HG02981 (cell line): ENCODE measurements around the gene PEX5.

Experiments
- ATAC-seq: cut with Tn5 transposase; IDR thresholded peaks from one replicate; pipeline ENCODE4 v1.9.1; 2021; ENCODE audit warnings: mild to moderate bottlenecking, moderate library complexity; ENCODE audit not compliant: unreplicated experiment

Gene PEX5

DNA sequence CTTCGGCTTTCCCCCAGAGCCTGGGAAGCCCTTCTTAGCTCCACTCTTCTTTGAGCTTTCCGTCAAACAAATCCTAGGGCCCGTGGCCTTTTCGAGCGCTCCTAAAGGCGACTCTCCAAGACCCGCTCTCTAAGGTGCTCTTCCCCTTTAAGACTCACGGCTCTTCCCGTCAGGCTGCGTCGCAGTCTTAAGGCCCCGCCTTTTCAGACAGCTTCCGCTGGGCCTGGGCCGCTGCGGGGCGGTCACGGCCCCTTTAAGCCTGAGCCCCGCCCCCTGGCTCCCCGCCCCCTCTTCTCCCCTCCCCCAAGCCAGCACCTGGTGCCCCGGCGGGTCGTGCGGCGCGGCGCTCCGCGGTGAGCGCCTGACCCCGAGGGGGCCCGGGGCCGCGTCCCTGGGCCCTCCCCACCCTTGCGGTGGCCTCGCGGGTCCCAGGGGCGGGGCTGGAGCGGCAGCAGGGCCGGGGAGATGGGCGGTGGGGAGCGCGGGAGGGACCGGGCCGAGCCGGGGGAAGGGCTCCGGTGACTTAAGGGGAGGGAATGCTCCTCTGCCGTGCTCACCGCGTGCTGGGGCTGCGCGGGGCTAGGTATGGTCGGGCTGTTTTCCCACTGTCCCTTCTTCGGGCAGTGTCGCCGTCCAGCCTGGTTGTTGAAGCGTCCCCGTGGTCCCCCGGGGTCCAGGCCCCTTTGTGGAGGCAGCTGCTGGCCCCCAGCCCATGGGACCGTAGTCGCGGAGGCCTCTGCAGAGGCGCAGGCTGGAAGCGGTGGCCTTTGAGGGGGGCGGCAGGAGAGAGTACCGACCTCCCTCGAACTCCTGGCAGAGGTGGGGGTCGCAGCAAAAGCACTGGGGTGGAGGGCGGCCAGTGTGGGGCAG is at the start of gene PEX5:
Gene PEX5 (plus strand): TSS at position 289 of the 870 bp plus-strand sequence. CDS start 692 bp downstream, outside the sequence.
- ATAC-seq, result peak; percentile 94

DNA sequence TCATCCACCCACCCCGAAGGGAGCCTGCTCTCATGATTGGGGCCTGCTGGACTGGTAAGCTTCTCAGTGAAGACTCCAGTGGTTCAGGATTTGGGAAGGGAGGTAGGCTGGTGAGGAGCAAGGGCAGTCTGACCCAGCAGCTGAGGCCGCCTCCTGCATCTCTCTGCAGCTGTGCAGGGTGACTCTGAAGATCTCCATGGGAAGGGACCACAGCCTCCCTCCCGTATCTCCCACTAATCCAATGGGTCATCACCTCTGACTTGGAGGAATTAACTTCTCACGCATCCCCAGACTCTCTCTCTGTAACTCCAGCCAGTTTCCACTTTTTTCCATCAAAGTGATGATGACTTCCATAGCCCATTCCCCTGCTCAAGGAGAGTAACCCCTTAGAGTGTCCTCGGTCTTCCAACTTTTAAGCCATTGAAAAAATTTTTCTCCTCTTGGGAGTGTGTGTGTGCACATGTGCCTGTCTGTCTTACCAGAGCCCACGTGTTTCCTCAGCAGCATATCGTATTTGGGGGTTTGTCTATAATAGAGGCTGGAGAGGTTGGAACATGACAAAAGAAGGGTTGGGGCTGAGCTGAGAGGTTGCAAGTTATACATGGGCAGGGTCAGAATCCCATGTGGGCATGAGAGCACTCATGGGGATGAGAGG is 48.0 kb upstream of the PEX5 start:
- no peak for ATAC-seq

DNA sequence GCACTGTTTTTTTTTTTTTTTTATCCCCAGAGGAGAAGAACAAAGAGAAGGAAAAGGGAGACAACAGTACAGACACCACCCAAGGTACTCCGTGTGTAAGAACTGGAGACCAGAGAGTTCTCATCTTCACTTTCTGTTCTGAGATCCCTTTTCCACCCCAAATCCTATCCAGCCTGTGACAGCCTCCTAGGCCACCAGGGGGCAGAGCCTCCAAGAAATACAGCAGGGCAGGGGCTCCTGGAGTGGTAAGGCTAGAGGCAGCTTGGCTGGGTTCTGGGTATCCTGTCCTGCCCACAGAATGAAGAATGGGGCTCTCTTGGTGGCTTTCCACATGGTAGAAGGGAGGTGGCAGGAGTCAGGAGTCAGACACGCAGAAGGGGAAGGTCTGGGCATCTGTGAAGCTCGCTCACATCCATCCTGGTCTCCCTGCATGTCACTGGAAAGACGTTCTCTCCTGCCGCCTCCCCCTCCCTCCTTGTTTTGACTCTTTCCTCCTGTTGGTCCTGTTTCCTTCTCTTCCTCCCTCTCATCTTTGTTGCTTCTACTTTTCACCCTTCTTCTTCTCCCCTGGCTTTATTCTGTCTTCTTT is 47.3 kb upstream of the PEX5 start:
- ATAC-seq, result no peak

DNA sequence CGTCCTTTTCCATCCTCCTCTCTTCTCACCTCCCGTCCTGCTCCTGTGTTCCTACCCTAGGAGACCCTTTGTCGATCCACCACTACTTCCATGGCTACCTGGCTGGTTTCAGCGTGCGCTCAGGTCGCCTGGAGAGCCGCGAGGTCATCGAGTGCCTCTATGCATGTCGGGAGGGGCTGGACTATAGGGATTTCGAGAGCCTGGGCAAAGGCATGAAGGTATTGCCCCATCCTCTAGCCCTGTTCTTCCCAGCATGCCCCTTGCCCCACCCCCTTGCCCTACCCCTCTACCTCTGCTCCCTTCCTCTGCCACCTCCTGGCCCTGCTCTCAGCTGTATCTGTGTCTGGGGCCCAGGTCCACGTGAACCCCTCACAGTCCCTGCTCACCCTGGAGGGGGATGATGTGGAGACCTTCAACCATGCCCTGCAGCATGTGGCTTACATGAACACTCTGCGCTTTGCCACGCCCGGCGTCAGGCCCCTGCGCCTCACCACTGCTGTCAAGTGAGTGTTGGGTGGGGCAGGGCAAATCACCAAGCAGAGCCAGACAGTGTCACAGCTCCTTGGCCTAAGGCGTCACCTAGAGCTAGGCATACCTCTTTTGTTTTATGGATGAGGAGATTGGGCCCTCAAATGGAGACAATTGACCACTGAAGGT is 46.5 kb upstream of the PEX5 start:
- no peak for ATAC-seq

DNA sequence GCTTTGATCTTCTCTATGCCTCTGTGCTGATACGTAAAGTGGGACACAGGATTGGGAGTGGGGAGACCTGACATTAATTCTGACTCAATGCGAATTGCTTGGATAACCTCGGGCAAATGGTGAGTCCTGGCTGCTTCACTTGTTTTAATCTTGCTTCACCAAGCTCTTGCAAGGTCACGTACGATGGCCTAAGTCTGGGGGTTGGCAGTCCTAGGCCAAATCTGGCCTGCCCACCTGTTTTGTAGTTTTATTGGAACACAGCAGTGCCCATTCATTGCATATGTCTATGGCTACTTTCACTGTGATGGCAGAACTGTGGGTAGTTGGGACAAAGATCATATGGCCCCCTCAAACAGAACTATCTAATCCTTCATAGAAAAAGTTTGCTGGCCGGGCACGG is 45.9 kb upstream of the PEX5 start:
- no peak for ATAC-seq

DNA sequence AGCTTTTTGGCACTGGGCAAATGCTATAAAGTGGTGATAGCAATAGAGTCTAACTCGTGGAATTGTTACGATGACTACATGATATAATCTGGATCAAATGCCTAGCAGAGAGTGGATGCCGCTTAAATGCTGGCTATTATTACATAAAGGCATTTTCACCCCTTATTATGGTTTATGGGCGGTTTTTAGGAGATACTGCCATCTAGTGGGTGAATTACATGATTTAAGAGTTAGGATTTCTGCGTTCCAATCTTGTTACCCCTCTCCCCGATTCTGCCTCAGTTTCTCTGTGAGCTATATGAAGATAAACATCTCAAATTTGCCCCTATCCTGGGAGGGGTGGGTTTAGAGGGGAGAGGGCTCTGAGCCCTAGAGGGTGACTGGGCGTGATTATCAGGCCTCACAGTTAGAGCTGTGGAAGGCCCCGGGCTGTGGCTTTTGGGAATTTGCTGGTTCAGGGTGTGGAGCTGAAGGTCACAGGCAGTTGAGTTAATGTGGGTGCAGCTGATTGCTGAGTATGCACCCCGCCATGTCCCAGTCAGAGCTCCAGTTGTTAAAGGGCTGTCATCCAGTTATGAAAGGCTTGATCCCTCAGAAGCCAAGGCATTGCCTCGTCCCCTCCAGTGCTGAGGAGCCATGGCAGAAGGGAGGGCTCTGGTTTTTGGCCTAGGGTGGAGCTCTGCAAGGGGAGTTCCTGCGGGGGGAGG is 44.9 kb upstream of the PEX5 start:
- no peak for ATAC-seq

DNA sequence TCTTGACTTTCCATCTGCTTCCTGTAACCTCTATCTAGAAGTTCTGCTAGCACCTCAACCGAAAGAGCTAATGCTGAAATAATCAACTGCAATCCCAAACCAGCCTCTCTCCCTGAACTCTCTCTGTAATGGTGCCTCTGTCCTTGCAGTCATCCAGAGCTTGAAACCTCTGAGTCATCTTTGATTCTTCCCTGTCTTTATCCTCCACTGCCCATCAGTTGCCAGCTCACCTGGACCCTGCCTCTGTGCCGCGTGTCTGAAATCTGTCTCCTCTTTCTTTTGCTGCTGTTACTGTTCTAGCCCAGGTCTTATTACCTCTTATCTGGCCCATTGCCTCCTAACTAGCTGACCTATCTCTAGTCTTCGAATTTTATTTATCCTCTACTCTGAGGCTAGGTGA is 43.8 kb upstream of the PEX5 start:
- ATAC-seq, result no peak

DNA sequence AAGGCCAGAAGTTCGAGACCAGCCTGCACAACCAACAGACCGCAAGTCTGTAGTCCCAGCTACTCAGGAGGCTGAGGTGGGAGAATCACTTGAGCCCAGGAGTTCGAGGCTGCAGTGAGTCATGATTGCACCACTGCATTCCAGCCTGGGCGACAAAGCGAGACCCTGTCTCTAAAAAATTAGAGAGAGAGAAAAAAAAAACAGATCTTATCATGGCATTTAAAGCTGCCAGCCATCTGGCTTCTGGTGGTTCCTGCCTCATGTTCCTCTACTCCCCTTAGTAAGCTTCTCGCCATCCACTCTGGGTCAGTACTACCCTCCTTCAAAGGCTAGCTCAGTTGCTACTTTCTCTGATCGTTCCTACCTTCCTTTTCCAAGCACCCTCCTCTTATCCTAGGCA is 43.3 kb upstream of the PEX5 start:
- ATAC-seq, result no peak

DNA sequence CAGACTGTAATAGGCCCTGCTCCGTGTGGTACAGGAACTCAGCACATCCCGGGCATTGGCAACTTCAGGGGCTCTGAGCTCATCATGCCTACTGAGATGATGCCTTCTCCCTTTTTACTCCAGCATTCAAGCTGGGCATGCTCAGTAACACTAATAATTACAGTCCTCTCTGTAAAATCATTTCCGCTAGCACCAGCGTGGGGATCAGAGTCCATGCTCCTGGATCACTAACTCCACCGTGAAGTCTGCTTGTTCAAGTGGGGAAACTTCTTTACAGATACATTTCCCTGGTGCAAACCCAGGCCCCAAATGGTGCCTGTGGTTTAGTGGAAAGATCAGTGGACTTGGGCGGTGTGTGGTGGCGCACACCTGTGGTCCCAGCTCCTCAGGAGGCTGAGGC is 42.6 kb upstream of the PEX5 start:
- no peak for ATAC-seq

DNA sequence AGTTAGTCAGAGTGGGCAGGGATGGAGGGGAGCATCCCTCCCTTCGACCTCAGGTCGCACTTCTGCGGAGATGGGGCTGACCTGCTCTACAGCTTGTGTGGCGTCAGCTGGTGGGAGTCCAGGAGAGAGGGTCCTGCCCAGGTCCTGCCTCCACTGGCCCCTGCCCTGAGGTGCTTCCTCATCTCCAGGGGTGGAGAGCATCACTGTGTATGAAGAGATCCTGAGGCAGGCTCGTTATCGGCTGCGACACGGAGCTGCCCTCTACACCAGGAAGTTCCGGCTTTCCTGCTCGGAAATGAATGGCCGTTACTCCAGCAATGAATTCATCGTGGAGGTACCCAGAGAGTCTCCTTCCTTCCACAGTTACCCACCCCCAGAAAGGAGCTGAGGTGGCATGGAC is 39.1 kb upstream of the PEX5 start:
- no peak for ATAC-seq

DNA sequence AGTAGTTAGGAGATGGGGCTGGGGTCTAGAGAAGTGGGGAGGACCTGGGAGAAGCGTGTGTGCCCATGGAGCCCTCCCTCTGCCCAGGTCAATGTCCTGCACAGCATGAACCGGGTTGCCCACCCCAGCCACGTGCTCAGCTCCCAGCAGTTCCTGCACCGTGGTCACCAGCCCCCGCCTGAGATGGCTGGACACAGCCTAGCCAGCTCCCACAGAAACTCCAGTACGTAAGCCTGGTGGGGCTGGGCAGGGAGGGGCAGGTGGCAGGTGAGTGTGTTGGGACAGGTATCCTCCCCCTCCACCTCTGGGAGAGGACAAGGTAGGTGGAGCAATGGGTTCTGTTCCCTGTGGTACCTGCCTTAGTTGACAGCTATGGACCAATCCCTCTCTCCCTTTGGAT is 38.6 kb upstream of the PEX5 start:
- no peak for ATAC-seq

DNA sequence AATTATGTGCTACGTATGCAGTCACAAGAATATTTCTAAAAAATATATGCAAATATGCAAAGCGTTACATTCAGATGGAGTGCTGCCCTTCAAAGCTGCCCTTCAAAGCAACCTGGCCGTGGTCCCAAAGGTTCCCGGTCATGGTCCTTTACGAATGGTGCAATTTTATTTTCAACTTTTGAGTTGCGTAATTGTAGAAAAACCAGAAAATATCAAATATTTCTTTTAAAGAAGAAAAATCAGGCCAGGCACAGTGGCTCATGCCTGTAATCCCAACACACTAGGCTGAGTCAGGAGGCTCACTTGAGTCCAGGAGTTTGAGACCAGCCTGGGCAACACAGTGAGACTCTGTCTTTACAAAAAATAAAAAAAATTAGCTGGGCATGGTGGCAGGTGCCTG is 38.0 kb upstream of the PEX5 start:
- ATAC-seq, result no peak

DNA sequence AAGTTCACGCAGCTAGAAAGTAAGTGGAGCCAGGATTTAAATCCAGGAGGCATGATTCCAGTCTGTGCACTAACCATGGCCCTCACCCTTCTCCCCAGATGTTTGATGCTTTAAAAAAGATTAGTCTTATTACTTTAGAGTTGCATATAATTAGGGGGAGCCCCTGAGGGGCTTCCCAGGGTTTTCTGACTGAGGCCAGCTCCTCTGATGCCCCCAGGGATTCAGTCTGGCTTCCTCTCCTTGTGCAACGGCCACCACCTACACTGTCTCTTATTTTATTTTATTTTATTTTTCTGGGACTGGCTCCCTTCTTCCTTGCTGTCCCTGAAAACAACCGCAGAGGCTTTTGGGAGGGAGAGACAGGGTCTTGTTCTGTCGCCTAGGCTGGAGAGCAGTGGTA is 36.7 kb upstream of the PEX5 start:
- ATAC-seq, result no peak

DNA sequence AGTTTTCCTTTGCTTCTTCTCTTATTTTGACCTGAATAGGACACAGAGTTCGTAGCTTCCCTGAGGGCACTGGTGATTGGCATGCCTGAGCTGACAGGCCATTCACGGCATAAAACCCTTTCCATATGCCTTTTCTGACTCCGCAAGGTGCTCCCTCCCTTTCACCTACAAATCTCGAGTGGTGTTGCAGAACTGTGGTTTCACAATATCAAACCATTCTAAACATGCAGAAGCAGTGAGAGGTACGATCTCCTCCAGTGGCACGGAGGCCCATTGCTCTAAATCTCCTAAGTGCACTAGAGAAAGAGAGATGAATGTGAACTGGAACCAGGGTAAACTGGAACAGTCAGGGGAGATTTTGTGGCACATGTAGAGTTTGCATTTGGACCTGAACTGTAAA is 35.4 kb upstream of the PEX5 start:
- ATAC-seq, result no peak

DNA sequence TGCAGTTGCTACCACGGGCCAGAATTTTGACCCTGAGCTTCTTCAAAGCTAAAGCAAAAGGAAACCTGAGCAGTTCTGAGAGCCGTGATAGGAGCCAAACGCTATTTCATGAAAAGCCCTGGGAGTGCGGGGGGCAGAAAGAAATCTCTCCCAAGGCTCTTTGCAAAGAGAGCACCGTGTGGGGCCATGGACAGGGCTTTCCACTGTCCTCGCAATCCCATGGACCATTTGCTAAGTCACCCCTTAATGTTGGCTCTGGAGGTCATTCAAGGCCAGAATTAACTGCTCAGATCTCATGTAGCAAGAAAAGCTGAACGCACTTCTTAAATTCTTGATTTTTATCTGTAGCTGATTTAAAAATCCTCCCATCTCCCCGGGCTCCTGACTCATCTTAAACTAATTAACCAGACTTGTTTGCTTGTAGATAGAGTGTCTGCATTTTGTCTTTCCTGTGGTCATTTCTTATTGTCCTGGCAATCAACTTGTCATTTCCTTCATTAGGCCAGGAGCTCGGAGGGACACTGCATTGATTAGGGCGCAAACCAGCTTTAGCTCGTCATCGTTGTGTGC is 34.5 kb upstream of the PEX5 start:
- ATAC-seq, result no peak

DNA sequence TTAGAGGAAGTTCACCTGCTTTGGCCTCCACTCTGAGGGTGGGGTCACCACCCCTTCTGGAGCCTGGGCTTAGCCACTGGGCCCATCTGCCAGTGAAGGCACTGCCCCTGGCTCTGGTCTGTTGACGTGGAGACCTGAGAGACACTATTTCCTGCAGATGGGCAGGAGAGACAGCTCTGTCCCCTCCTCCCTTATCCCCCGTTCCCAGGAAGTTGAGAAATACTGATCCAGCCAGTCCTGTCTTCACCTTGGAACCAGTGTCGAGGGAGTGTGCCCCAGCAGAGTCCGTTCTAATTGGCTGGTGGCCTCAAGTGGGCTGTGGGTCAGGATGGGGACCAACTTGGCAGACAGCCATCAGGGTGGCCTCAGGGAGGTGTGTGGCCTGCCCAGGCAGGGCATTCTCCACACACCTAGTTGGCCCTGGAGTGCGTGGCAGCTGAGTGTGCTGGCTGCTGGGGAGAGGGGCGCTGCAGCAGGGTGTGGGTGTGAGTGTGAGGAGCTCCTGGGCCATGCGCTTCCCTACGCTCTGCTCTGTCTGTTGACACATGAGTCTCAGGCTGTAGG is 33.9 kb upstream of the PEX5 start:
- no peak for ATAC-seq

DNA sequence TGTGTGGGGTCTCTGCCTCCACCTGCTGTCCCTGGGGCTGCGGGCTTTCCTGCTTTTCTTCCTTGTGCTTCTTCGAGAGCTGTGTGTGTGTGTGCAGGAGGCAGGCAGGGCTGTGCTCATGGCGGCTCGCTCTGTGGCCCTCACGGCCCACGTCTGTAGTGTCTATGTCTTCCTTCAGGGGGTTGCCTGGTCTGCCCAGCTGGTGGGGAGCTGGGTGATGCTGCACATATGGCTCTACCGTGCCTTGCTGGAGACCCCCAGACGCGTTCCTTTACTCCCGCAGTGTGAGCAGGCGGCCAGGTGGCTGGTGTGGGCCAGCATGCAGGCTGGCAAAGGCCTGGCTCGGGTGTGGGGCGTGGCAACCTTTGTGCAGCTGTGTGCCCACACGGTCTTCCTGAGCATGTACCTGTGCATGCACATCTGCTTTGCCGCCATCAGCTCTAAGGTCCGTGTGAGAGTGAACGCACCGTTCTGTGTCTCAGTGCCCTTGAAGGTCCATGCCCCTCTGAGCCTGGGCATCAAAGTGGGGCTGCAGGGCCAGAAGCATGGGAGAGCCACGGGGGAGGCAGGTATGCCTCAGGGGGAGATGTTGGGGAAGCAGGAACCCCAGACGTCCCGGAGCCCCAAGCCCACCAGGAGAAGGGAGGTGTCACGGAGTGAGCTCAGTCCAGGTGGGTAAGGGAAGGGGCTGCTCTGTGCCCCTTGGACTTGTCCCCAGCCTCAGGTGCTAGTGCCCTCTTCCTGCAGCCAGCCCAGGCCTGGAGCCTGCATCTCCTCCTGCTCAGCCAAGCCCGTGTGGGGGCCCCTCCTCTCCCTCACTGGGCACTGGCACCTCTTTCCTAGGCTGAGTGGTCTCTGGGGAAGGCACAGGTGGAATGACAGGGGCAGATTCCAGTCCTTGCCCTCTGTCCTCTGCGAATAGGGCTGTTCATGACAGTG is 33.0 kb upstream of the PEX5 start:
- no peak for ATAC-seq

DNA sequence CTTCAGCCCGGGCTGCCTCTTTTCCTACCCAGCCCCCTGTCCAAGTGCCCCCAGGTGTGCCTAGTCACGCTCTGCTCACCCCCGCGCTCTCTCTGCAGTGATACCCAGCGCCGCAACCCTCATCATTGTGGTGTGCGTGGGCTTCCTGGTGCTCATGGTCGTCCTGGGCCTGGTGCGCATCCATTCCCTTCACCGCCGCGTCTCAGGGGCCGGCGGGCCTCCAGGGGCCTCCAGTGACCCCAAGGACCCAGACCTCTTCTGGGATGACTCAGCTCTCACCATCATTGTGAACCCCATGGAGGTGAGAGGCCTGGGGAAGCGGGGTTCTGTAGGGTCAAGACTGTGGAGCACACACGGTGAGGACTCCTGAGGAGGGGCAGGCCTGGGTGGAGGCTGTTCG is 32.1 kb upstream of the PEX5 start:
- no peak for ATAC-seq
